HG03460 (cell line): ENCODE data around the gene ARF6.
"Not testable (repeated sequence)": the region's sequence is repeated elsewhere in the genome, so short reads cannot be mapped to it uniquely, and the experiment has no call there.

ENCODE experiments used
- ATAC-seq: cut with Tn5 transposase; IDR thresholded peaks from one replicate; pipeline ENCODE4 v1.9.1; 2021; ENCODE audit not compliant: unreplicated experiment

Gene ARF6

DNA sequence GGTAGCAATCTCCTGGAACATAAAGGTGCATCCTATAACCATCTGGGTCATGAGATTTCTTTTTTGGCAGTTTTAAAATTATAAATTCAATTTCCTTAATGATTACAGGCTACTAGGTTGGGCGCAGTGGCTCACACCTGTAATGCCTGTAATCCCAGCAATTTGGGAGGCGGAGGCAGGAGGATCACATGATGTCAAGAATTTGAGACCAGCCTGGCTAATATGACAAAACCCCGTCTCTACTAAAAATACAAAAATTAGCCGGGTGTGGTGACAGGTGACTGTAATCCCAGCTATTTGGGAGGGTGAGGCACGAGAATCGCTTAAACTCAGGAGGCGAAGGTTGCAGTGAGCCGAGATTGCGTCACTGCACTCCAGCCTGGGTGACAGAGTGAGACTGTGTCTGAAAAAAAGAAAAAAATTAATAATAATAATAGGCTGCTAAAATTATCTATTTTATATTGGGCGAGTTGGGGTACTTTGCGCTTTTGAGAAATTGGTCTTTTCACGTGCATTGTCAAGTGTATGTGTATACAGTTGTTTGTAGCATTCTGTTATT is 17.2 kb upstream of the ARF6 start:
- ATAC-seq, result no peak

DNA sequence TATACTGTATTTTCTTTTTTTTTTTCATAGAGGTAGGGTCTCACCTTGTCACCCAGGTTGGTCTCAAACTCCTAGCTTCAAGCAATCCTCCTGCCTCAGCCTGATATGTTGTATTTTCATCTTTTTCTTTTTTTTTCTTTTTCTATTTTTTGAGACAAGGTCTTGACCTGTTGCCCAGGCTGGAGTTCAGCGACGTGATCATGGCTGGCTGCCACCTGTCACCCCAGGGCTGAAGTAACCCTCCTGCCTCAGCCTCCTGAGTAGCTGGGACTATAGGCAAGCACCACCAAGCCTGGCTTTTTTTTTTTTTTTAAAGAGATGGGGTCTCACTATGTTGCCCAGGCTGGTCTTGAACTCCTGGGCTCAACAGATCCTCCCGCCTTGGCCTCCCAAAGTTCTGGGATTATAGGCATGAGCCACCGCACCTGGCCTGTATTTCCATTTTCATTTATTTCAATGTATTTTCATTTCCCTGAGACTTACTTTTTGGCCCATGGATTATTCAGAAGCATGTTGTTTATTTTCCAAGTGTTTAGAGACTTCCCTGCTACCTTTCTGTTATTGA is 16.2 kb upstream of the ARF6 start:
- ATAC-seq, result no peak

GRCh38 chr14:49879646-49880204 is 13.2 kb upstream of the ARF6 start:
- ATAC-seq, result no peak

- ATAC-seq, result no peak
Observed at GRCh38 chr14:49880267-49881064, 12.4 kb upstream of the ARF6 start.

DNA sequence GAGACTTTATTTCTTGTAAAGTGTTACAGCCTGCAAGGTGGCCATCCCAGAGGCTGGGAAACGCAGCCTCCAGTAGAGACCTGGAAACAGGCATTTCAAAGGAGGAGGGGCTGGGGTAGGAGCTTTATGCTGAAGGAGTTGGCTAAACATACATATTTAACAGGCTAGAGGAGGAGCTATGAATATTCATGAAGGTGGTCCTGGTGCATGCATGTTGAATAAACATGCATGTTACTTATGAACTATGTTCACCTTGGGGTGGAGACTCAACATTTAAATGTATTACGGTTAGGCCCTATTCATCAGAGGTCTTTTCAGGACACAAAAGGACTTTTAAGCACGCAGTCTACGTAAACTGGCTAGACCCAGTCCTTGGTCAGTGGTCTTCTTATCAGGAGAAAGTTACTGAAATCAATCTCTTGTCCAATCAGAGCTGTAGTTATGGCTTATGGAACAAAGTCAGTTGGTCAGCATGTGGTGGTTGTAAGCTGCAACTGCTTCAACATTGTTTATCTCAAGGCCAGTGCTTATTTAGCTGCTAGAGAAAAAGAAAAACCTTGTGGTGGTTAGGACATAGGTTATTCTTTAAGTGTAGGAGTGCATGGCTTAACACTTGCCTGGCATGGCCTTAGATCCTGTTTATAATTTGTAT is 11.4 kb upstream of the ARF6 start:
- no peak for ATAC-seq

DNA sequence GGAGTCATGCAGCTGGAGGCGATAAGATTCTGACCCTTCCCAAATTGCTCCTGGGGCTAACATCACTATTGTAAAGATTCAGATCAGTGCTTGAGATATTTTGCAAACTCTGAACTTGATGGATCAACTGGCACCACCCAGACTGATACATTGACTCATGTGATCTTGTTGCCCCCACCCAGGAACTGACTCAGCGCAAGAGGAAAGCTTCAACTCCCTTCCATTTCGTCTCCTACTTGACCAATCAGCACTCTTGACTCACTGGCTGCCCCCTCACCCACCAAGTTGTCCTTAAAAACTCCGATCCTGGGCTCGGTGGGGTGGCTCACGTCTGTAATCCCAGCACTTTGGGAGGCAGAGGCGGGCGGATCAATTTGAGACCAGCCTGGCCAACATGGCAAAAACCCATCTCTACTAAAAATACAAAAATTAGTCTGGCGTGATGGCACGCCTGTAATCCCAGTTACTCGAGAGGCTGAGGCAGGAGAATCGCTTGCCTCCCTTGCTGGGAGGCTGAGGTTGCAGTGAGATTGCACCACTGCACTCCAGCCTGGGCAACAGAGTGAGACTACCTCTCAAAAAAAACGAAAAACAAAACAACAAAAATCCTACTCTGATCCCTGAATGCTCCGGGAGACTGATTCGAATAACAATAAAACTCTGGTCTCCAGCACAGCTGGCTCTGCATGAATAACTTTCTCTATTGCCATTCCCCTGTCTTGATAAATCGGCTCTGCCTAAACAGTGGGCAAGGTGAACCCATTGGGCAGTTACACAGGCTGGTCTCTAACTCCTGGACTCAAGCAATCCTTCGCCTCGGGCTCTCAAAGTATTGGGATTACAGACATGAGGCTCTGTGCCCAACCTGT is 9.8 kb upstream of the ARF6 start:
- no peak for ATAC-seq

- ATAC-seq, result no peak
Observed at GRCh38 chr14:49886523-49886922, 6.4 kb upstream of the ARF6 start.

GRCh38 chr14:49888293-49888692 is 4.6 kb upstream of the ARF6 start:
- ATAC-seq, result no peak

GRCh38 chr14:49892301-49892635 is 614 bp upstream of the ARF6 start:
- peak; percentile 35 for ATAC-seq

GRCh38 chr14:49893309-49894213 is 679 bp downstream of the ARF6 start:
- ATAC-seq, result peak; percentile 42

DNA sequence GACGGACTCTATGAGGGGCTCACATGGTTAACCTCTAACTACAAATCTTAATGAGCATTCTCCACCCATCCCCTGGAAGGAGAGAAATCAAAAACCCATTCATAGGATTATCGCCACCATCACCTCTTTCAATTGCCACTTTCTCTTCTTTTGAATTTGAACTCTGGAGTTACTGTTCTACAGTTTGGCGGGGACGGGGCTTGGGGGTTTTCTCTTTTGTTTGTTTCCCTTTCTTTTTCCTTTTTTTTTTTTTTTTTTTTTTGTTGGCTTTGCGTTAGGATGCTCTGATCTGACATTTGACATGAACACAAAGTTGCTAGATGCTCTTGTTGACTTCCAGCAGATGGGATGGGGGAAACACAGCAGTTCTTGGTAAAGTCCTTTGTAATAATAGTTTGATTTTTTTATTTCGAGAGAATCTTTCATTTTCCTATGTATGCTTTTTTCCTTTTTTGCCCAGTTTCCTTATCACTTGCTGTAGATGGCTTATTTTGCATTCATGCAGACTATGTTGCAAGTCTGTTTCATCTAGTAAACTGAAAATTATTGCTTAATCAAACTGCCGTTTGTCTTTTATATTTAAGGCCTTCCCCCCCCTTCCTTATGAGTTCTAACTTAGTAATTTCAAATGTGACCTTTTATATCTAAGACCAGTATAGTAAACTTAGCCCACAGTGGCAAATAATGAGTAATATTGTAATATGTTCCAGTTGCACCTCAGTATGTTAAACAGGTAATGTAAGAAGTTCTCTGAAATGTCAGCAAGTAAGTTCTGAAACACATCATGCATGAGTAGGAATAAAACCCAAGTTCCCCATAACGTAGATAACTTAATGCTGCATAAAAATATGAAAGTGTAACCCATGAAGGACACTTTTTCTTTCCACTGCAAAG is 1.6 kb downstream of the ARF6 start:
- not testable (repeated sequence) for ATAC-seq

GRCh38 chr14:49895480-49895879 is 2.6 kb downstream of the ARF6 start:
- ATAC-seq, result no peak

DNA sequence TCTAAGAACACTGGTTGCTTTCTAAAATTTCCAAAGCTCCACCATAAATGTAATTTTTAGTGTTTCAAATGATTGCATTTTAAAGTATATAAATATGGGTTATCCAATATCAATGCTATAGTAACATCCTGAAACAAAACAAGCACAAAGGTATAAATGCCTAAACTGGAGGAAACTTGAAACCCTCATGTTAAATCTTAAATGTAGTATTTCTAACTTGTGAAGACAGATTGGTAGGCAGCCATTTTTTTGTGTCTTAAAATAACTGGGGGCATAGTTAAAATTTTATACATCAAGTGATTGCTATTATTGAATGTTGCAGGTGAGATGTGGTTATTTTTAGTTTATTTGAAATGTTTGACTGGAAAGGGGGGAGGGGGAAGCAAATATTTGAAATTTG is 3.4 kb downstream of the ARF6 start:
- ATAC-seq, result not testable (repeated sequence)

DNA sequence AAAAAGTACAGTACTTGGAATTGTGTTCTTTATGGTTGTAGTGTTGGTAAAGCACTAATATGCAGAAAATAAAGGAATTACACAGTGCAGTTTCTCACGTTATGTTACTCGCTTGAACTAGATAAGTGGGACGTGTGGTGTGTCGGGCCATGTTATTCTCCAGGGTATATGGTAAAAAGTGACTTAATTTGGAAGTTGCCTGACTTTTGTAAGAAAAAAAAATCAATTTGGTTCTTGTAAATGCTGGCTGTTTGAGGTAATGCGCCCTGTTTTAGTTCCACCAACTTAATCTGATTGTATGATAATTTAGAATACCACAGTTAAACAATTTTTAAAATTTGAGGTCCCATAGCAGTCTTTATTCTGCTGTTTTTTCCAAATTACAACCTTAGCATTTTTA is 4.1 kb downstream of the ARF6 start:
- no peak for ATAC-seq

- ATAC-seq, result no peak
Observed at GRCh38 chr14:49897414-49897813, 4.5 kb downstream of the ARF6 start.

GRCh38 chr14:49897965-49898364 is 5.1 kb downstream of the ARF6 start:
- ATAC-seq, result no peak

- no peak for ATAC-seq
Observed at GRCh38 chr14:49898485-49898884, 5.6 kb downstream of the ARF6 start.

- ATAC-seq, result no peak
Observed at GRCh38 chr14:49900973-49901372, 8.1 kb downstream of the ARF6 start.
